Measurements from ENCODE around the gene KIF1A. TPM values are rescaled to one million over a fixed set of nuclear protein-coding genes. Genes with fewer than 3 reads are reported as not detected.

The KIF1A gene
- total and polyA plus RNA-seq, 2 of the 13 experiments (the other 11 are each of a cell fraction or from before 2014, with no cell fraction given) = 0.01 TPM; not detected in 1

- TF ChIP-seq ZNF276 (CRISPR knock-in tag; IDR thresholded peaks at IDR 0.05; ENCODE audit: low read depth) (no peak; the same call in 1 of the 2 replicates), HIVEP1 (CRISPR knock-in tag; IDR thresholded peaks at IDR 0.05) (0 out of 2 replicates have a peak, but pooled peaks have one; percentile 39), PAWR (CRISPR knock-in tag; IDR thresholded peaks at IDR 0.05; ENCODE audit: borderline replicate concordance) (no peak), ZNF644 (CRISPR knock-in tag; IDR thresholded peaks at IDR 0.05; ENCODE audit: low read depth) (no peak), NRL (CRISPR knock-in tag; IDR thresholded peaks at IDR 0.05; ENCODE audit: borderline replicate concordance) (no peak), ZNF891 (CRISPR knock-in tag; IDR thresholded peaks at IDR 0.05) (no peak), JARID2 (CRISPR knock-in tag; IDR thresholded peaks at IDR 0.05; ENCODE audit: insufficient replicate concordance) (peak; percentile 21), KDM2A (CRISPR knock-in tag; IDR thresholded peaks at IDR 0.05; ENCODE audit: borderline replicate concordance, low read depth) (peak; percentile 66; the same call in 1 of the 2 replicates), FOXK2 (IDR thresholded peaks at IDR 0.05) (no peak), KIAA2018 (CRISPR knock-in tag; IDR thresholded peaks at IDR 0.05; ENCODE audit: borderline replicate concordance) (no peak), GABPB1 (CRISPR knock-in tag; IDR thresholded peaks at IDR 0.05) (no peak; the same call in 1 of the 2 replicates), E2F1 (CRISPR knock-in tag; IDR thresholded peaks at IDR 0.05) (no peak), IKZF5 (CRISPR knock-in tag; IDR thresholded peaks at IDR 0.05) (no peak), ATM (IDR thresholded peaks at IDR 0.05; ENCODE audit: borderline replicate concordance) (no peak), ZFP90 (CRISPR knock-in tag; IDR thresholded peaks at IDR 0.05; ENCODE audit: borderline replicate concordance) (peak; percentile 33; the same call in 1 of the 2 replicates), NFRKB (IDR thresholded peaks at IDR 0.05) (no peak)
Measured at GRCh38 chr2:240856151-240856980, 36.3 kb upstream of the KIF1A start (continued).
